Hematopoietic multipotent progenitor cell (in vitro differentiated cells): ENCODE data around the gene CABLES2. TPM values are rescaled to one million over a fixed set of nuclear protein-coding genes. Genes with fewer than 3 reads are reported as not detected.

Experiments used
- DNase-seq, 3 donors: peaks; one replicate each; pipeline ENCODE4 v3.0.0-alpha.2; 2011 to 2015; ENCODE audit warnings: low read depth in 2 of 3, low spot score in 2 of 3
- total RNA-seq: library from RNA; depleted of rRNA; stranded (reverse); fragments of >200 nt; gene quantifications from one replicate; pipeline ENCODE4 v1.2.3, GENCODE V29; 2012

Gene CABLES2
- total RNA-seq, 1 donor, result 3.2 TPM

DNA sequence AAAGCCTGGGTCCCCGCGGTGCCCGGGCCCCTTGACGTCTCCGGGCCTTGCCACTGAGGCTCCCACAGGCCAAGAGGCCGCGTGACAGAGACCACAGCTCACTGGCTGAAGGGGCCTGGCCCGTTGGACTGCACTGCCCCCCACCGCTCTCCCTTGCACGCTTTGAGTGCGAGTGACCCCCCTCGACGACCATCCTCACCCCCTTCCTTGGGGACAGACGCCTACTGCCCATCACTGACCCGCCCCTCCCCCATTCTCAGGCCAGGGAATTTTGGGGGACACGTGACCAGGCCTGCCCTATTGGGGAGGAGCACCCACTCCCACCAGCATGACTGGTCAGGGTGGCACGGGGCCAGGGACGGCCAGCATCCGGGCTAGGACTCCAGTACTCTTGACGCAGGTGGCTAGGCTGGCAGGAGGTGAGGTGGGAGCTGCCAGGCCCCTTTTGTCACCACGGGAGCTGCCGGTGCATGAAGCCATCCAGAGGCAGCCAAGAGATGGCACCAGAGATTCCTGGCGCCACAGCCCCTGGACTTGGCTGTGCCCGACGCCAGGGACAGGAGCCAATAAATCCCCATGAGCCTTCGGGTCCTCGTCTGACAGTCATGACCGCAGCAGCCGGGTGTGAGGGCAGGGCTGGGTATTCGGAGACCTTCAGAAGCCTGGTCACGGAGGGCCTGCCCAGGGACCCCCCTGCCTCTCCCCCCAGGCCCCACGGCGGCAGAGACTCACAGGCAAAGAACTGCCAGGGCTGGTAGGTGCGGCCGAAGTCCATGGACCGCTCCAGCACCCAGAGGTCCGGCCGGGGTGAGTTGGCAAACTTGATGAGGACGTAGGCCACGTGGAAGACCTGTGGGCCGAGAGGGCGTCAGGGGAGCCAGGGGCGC, 54.4 kb downstream of the CABLES2 start:
- DNase-seq, result no peak

DNA sequence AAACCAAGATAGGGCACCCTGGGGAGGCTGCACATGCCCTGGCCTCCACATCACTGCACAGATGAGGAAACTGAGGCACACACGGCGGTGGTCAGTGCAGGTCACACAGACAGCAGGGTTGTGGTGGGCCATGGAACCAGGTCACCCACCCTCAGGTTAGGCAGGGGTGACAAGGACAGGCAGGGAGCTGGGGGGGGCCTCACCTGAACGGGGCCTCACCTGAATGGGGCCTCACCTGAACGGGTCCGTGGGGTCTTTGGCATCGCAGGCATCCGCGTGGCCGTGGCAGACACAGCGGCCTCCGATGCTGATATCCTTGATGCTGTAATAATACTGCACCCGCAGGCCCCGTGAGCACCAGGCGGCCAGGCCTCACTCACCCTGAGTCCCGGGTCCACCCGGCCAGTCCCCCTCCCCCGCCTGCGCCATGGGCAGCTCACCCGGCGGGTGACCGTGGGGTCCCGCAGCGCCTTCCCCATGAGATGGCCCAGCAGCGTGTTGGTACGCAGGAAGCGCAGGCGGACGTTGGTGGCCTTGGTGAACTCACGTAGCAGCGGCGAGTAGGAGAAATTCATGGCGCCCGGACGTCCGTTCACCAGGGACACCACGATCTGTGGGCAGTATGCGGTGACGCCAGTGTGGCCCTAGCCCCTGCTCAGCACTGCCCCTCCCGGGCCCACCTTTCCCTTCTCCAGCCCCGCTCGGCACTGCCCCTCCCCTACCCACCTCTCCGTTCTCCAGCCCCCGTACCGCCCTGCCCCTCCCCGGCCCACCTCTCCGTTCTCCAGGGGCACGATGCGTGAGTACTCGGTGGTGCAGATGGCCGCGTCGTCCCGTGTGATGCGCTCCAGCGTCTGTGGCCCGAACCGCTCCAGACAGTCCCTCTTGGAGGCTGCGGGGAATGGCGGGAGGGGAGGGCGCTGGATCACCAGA, 55.4 kb downstream of the CABLES2 start:
- no peak for DNase-seq

DNA sequence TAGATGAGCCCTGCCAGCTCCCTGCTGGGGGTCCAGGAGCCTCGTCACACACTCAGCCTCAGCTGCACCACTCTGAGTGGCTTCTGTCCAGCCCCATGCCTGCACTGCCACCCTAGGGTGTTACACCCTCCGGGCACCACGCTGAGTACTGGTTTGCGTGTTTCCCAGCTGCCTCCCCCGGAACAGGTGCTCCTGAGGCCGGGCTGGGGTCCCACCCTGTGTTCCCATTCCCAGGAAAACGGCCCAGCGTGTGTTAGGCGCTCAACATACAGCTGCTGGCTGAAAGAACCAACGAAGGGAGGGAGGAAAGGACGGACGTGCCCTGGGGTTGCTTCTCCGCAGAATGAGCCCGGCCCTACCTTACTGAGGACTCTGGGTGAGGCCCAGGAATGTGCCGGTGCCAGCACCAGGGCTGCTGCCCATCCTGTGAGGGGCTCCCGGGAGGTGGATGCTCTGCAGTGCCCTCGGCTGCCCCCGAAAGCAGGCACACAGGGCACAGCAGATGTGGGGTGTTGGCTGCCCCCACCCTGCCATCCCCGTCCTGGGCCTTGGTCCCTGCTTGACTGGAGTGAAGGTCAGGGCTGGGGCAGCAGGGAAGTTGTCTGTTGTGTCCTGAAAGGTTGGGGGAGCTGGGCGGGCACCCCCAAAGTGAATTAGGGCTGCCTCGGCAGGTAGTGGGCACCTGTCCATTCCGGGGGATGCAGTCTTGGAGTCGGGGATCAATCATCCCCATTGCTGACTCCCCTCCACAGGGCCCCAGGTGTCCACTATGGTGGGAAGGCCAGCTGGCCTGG, 56.3 kb downstream of the CABLES2 start:
- DNase-seq, result no peak

DNA sequence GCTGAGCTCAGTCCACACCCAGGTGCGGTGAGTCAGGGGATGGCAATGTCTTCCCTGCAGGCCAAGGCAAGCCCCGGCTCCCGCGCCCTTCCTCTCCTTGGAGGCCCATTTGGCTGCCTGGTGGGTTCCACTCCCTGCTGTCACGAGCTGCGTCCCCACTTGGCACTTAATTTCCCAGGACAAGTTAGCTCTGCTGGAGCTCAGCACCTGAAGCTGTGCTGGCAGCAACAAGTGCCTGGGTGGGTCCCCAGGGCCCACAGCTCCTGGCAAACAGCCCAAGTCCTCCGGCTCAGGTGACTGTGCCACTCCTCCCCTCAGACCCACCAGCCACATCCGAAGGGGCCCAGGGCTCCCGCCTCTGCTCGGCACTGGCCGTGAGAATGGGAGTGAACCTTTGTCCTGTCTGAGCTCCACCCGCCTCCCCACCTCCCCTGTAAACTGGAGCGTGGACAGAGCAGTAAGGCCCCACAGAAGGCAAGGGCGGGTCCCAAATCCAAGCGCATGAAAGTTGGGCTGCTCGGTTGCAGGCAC, 56.9 kb downstream of the CABLES2 start:
- DNase-seq, result no peak

DNA sequence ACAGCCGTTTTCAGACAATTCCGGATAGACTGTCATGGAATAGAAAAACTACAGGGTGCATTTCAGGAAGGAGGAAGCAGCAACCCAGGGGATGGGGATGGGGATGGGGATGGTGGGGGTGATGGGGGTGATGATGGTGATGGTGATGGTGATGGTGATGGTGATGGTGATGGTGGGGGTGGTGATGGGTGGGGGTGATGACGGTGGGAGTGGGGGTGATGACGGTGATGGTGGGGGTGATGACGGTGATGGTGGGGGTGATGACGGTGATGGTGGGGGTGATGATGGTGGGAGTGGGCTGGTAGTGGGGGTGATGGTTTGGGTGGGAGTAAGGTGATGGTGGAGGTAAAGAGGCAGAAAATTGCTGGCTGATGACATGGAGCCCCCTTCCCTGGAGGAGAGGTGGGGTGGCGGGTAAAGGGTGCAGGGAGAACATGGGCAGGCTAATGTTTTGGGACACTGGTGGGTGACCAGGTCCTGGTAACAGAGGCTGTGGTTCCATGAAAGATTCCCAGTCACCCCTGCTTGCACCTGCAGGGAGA, 57.5 kb downstream of the CABLES2 start:
- DNase-seq, result no peak

DNA sequence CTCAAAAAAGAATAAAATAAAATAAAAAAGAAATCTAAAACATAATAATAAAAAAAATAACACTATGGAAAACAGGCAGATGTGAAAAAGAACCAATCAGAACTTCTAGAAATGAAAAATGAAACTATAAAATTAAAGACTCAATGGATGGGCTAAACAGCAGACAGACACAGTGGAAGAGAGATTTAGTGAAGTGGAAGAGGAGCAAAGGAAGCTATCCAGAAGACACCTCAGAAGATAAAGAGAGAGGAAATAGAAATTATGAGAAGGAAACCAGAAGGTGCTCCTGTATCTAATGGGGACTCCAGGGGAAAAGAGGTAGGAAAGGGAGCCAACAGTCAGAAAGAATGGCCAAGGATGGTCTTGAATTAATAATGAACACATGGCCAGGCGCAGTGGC, 58.5 kb downstream of the CABLES2 start:
- DNase-seq, result no peak

DNA sequence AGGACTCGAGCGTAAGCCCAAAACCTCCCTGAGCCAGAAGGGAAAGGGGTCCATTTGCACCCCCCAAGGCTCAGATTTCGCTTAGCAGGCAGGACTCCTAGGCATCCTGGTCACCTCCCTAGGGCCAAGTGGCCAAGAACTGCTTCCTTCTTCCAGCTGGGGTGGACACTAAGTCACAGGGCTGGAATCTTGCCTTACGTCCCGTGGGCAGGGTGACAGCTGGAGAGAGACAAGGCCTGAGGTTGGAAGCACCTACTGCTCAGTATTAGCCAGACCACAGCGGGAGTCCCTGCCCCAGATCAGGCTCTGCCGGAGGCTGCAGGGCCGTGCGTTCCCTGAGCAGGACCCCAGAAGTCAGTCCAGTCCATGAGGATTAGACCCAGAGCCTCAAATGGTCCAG, 59.6 kb downstream of the CABLES2 start:
- no peak for DNase-seq

DNA sequence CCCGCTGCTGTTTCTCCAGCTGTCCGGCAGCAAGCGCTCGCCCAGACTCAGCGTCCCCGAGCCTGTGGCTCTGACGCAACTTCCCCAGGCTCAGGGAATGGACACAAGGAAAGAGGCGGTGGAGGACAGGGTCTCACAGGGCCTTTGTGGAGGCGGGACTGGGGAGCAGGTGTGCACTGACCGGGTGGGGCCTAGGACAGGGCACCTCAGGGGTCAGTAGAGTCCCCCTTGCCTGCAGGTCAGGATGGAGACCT, 60.0 kb downstream of the CABLES2 start:
- DNase-seq, result no peak

DNA sequence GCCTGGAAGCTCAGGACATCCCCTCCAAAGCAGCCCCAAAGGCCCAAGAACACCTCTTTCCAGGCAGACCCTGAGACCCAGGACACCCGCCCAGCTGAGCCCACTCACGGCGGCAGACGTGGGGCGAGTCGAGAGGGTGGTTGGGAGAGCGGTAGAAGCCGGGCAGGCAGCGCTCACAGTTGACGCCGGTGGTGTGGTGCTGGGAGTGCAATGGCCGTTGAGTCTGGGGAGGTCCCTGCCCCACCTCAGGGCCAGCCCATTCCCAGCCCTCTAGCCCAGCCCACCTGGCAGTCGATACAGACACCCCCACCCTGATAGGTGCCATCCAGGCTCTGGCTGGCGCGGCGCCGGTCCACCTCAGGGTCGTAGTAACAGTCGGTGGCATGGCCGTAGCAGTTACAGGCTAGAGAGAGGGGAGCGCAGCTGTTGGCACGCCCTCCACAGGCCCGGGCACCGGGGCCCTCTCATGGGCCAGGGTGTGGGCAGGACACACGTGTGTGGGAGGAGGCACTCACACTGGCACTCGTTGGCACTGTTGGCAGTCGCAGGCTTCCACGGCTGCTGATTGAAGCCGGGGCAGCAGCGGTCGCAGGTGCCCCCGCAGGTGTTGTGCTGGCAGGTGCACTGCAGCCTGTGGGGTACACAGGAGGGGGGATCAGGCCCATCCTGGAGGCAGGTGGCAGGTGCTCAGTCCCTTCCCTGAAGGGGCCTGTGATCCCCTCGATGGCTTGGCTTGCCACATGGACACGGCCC, 60.5 kb downstream of the CABLES2 start:
- DNase-seq, result no peak

DNA sequence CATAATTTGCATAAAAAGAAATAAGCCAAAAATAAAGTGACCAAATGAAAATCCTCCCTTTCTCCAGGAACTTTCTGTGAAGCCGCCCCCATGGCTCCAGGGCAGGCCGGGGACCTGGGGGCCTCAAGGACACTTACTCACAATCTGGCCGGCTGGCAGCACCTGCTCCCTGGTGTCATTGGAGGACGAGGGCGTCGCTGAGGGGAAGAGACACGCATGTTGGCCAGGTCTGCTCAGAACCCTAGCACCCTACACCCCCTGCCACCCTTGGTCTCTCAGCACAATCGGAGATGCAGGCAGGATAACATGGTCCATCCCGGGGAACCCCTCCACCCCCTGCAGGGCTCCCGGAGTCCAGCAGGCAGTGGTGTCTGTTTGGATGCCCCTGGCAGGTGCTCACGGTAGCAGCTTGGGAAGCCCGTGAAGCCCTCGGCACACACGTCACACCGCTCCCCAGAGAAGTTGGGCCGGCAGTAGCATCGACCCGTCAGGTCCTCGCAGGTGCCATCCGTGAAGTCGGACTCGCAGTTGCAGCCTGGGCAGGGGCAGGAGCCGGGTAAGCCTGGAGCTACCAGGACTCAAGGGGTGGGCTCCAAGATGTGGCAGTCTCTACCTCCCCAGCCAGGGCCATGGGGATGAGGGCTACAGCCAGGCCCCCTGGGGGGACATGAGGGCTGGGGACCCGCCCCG, 61.3 kb downstream of the CABLES2 start:
- DNase-seq, result no peak

DNA sequence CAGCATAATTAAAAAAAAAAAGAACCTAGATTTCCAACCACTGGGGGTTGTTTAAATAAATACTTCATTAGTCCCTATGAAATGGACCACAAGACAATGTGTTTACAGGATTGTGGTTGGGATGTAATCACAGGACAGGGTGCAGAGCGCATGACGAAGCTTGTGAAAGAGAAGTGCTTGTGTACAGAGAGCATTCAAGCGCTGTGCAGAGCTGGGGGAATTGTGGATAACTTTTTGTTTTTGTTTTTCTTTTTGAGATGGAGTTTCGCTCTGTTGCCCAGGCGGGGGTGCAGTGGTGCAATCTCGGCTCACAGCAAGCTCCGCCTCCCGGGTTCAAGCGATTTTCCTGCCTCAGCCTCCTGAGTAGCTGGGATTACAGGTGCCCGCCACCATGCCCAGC, 62.3 kb downstream of the CABLES2 start:
- no peak for DNase-seq

DNA sequence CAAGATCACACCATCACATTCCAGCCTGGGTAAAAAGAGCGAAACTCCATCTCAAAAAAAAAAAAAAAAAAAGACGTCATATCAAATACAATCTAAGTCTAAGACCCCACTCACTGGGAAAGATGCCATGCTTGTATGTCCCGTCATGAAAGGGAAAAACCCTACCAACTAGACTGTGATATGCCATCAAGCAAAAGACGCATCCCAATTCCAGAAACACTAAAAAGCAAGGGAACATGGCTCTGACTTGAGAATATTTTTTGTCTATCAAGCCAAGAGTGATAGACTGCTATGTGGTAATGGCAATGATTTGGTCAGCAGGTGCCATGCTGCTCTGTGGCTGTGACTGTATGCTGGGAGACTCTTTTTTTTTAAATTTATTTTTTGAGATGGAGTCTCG, 63.0 kb downstream of the CABLES2 start:
- DNase-seq, result no peak

DNA sequence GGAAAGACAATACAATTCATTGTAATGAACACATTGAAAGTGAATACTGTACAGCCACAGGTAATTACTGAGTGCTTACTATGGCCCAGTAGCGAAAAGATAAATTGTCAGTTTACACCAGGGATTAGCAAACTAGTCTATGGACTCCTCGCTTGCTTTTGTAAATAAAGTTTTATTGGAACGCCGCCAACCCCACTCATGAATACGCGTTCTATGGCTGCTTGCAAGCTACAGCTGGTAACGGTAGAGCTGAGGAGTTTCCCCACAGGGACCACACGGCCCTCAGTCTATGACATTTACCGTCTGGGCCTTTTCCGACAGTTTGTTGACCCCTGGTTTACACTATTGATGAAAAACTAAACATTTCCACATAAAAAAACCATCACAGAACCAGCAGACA, 64.2 kb downstream of the CABLES2 start:
- DNase-seq, result no peak

DNA sequence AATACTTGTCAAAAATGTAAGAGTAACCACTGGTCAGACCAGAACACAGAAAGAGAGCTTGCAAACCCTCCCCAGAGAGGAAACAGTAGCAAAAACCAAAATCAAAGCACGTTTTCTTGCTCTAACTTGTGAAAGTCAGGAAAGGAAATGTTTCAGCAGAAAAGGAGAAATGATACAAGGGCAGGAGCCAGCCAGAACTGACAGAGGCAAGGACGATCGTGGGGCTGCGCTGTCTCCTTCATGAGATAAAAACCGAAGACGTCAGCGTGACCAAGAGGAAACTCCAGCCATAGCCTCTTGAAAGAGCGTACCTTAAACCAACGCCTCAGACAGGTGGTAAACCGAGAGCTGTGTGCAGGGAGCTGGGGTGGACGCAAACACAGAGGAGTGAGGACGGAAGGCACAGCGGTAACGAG, 67.4 kb downstream of the CABLES2 start:
- DNase-seq, result no peak

Other genes with a start within 250 kb of the CABLES2 start
- gene MTG2, start 224.3 kb downstream of the CABLES2 start, total RNA-seq, result 24.5 TPM
- gene HRH3, start 187.0 kb downstream of the CABLES2 start, total RNA-seq, result not detected
- 35.5 TPM for gene OSBPL2, start 168.8 kb downstream of the CABLES2 start, total RNA-seq
- gene ADRM1, start 104.3 kb downstream of the CABLES2 start, total RNA-seq, result 90.5 TPM
- gene LAMA5, start 40.0 kb downstream of the CABLES2 start, total RNA-seq, result 1.6 TPM
- 5,188 TPM for gene RPS21, start 20.2 kb downstream of the CABLES2 start, total RNA-seq
- gene RBBP8NL, start 20.3 kb upstream of the CABLES2 start, total RNA-seq, result not detected
- gene GATA5, start 68.7 kb upstream of the CABLES2 start, total RNA-seq, result under 0.01 TPM
- 15.3 TPM for gene SLCO4A1, start 235.2 kb upstream of the CABLES2 start, total RNA-seq